SIG-M5 (cell line): ENCODE measurements around the gene ALKBH3.

Experiments used
- DNase-seq: peaks from one replicate; lab custom pipeline; 2025; lab: John Stamatoyannopoulos, UW

The ALKBH3 gene

GRCh38 chr11:43895601-43896000 is 15.0 kb downstream of the ALKBH3 start:
- DNase-seq, result no peak

DNA sequence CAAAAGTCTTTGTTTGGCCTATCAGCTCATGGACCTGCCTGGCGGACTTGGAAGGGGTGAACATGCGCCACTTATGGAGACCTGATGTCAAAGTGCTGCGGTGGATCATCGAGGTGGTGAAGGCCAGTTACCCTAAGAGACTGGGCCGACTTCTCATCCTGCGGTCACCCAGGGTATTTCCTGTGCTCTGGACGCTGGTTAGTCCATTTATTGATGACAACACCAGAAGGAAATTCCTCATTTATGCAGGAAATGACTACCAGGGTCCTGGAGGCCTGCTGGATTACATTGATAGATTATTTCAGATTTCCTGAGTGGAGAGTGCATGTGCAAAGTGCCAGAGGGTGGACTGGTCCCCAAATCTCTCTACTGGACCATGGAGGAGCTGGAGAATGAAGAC is 17.9 kb downstream of the ALKBH3 start:
- no peak for DNase-seq

DNA sequence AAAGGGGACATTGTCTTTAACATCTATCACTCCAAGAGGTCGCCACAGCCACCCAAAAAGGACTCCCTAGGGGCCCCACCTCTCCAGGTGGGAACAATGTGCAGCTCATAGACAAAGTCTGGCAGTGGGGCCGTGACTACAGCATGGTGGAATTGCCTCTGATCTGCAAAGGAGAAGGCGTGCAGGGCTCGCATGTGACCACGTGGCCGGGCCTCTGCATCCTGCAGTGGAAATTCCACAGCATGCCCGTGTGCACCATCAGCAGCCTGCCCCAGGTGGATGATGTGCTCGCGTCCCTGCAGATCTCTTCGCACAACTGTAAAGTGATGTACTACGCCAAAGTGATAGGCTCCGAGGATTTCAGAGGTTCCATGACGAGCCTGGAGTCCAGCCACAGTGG is 18.5 kb downstream of the ALKBH3 start:
- DNase-seq, result no peak

- DNase-seq, result no peak
These were observed 20.9 kb downstream of the ALKBH3 start for GRCh38 chr11:43901551-43901950.

DNA sequence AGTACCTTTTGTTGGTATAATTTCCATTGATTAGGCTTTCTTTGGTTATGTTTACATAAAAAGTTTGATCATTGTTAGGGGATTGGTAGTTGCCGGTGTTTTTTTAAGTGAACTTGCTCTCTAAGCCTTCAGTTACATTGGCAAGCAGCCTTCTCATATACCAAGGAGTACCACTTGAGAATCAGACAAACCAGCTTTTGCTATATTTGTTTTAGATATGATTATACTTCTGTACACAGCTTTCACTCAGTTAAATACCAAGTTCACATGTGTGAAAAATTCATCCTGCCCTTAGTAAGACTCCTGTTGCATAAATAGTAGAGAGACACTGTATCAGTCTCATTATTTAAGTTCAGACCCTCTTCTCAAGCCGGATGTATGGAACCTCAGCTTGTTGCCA is 22.4 kb downstream of the ALKBH3 start:
- no peak for DNase-seq

GRCh38 chr11:43903969-43904368 is 23.3 kb downstream of the ALKBH3 start:
- DNase-seq, result no peak

- DNase-seq, result no peak
These were observed 24.3 kb downstream of the ALKBH3 start for GRCh38 chr11:43904742-43905535.

- no peak for DNase-seq
These were observed 25.2 kb downstream of the ALKBH3 start for GRCh38 chr11:43905813-43906241.

DNA sequence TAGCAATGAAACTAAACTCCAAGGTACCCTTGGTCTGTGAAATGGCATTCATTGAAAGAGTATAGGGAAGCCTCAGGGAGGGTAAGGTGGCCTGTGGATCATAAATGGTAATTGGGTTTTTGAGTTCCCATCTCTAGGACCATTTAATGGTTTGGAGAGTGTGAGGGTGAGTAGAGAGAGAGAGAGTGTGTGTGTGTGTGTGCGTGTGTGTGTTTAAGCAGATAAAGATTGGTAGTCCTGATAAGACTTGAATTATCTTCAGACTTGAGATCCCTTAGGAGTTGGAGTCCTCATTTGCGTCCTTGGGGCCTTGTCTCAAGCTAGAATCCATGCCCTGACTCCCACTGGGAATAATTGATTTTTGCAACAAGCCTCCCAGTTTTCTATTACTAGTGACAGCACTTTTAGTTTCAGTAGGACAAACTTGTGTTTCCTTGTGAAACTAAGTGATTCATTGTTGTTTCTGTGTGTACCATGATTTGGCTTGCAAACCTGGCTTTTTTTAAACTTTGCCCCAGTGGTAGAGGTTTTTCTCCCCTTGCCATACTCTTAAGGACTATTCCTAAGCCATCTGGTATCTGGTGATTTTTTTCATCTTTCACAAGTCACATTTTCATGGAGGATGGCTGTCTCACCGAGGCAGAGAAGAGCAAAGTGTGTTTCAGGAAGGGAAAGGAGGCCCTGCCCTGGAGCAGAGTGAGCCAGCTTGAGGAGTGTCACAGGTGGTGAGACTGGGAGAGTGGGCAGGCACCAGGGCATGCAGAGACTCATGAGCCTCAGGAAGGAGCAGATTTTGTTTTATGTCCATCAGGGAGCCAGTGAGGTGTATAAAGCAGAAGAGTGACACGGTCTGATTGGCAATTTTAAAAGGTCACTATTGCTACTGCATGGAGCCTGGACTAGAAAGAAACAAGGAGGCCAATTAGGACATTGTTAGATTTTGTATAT is 26.7 kb downstream of the ALKBH3 start:
- no peak for DNase-seq

DNA sequence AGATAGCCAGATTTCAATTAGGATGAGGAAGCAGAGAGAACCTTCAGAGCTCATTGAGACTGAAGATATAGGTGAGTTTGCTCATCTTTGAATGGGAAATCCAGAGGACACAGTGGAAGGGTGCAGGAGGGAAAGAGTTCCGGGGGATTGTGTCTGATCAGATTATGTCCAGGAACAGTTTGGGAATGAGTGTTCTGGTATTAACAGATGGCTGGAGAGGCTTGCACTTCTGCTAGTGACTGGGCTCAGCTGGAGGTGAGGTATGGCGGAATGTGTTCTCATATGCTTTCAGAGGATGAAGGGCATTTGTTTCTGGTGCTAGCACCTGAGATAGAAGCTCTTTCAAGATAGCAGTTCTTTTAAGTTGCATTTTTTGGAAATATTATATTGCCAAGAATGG is 27.6 kb downstream of the ALKBH3 start:
- DNase-seq, result no peak

- no peak for DNase-seq
These were observed 28.1 kb downstream of the ALKBH3 start for GRCh38 chr11:43908683-43909082.

DNA sequence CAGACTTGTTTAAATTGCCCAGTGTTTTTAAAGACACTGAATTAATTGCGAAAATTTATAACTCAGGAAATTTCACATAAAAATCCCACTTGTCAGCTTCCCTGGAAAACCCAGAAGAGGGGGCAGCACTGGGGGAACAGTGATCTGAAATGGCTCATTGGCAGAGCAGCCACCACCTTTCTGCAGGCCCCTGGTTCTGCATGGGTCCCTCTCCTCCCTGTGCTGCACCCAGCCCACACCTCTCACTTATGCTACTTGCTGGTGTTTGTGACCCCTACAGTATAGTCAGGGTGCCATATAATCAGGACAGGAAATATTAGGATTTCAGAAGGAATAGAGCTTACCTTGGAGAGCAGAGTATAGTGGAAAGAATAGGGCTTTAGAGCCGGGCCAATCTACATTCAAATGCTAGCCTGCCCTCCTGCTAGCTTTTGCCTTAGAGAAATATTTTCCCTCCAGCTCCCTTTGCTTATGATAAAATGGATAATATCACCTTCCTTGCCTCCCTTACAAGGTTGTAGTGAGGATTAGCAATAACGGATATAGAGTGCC is 33.3 kb downstream of the ALKBH3 start:
- DNase-seq, result no peak

- no peak for DNase-seq
These were observed 33.8 kb downstream of the ALKBH3 start for GRCh38 chr11:43914466-43914865.

DNA sequence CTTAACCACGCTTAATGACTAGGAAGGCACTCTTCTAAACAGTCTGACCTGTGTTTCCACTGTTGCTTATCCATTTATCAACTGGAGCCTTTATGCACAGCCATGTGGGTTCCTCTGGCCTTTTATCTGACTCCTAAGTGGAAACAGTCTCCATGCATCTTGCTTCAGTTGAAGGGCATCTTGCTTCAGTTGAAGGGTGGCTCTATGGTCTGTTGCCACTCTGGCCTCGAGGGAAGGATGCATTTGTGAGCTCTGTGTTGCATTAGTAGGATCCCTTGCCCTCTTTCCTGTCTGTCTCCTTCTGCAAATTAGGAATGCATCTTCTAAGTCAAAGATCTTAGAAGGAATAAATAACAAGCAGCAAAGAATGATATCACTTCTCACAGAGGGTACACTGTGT is 36.0 kb downstream of the ALKBH3 start:
- DNase-seq, result no peak

DNA sequence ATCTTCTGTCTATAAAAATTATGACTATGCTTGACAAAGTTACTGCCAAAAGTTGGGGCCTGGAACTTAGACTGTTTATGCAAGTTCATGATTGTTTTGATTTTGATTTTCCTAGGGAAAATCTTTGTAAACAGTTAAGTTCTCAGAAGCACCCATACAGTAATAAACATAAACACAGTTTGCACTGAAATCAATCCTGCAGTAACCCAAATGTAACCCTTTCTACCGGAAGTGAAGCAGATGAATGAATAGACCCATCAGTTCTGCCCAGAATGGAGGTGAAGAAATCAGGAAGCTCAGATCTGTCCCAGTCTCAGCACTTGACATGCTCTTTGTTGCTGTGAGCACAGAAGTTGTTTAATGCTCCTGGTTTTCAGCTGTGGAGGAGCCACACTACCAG is 37.2 kb downstream of the ALKBH3 start:
- no peak for DNase-seq

GRCh38 chr11:43918662-43919061 is 38.0 kb downstream of the ALKBH3 start:
- no peak for DNase-seq

- no peak for DNase-seq
These were observed 39.4 kb downstream of the ALKBH3 start for GRCh38 chr11:43919852-43920597.

DNA sequence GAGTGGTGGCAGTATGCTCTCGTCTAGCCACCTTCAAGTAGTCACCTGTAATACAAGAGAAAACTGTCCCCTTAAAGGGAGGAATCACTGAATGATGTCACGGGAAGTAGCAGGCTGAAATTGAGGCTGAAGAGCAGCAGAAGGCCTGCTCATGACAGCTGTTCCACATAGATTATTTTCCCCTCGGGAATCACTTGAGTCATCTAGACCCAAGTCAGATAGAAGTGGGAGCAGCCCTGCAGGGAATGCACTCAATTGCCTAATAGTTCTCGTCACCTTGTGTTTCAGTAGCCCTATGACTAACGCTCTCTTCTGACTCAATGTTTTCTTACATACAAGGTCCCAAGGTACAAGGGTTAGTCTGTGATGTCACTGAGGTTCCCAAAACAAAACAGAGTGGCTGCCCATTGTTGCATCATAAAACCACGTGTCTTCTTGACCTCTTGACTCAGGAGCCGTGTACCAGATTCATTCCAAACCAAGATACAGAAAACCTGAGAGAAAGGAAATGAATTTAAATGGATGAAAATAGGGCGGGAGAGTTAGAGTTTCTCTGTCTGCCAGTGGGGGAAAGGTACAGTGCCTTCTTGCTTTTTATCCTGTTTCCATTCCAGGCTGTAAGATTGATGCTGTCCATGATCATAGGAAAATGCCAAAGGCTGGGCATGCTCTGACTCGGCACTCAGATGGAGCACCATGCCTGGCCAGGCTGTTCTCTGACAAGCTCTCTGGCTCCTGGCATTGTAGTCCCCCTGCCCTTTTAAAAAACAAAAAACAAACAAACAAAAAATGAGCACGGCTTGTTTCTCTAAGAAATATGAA is 40.2 kb downstream of the ALKBH3 start:
- no peak for DNase-seq

- no peak for DNase-seq
These were observed 41.1 kb downstream of the ALKBH3 start for GRCh38 chr11:43921561-43922294.

- DNase-seq, result no peak
These were observed 41.6 kb downstream of the ALKBH3 start for GRCh38 chr11:43922295-43922648.
